GM19239 (cell line): ENCODE data around the gene DIP2C.
"Not testable (repeated sequence)": the region's sequence is repeated elsewhere in the genome, so short reads cannot be mapped to it uniquely, and the experiment has no call there.

Experiments used
- DNase-seq: peaks from one replicate; pipeline ENCODE4 v3.0.0; 2011; ENCODE audit warnings: low spot score; ENCODE audit not compliant: insufficient read length
- FAIRE-seq: peaks from 2 replicates; lab custom pipeline; 2011; peaks lifted over from hg19 to GRCh38; lab: Jason Lieb, UNC

Gene DIP2C

DNA sequence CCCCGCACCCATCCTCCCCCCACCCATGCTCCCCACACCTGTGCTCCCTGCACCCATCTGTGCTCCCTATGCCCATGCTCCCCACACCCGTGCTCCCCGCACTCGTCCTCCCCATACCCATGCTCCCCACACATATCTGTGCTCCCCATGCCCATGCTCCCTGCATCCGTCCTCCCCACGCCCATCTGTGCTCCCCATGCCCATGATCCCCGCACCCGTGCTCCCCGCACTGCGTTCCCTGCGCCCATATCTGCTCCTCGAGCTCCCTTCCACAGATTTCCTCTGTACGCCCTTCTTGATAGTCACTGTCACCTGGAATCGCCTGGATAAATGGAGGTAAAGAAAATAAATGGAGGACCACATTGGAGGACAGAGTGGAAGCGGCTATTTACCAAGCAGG, 9.9 kb downstream of the DIP2C start:
- no peak for FAIRE-seq
- DNase-seq = no peak

DNA sequence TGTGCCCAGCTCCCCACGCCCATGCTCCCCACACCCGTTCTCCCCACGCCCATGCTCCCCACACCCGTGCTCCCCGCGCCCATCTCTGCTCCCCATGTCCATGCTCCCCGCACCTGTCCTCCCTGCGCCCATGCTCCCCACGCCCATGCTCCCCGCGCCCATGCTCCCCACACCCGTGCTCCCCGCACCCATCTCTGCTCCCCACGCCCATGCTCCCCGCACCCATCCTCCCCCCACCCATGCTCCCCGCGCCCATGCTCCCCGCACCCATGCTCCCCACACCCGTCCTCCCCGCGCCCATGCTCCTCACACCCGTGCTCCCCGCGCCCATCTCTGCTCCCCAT, 10.8 kb downstream of the DIP2C start:
- not testable (repeated sequence) for DNase-seq, FAIRE-seq

DNA sequence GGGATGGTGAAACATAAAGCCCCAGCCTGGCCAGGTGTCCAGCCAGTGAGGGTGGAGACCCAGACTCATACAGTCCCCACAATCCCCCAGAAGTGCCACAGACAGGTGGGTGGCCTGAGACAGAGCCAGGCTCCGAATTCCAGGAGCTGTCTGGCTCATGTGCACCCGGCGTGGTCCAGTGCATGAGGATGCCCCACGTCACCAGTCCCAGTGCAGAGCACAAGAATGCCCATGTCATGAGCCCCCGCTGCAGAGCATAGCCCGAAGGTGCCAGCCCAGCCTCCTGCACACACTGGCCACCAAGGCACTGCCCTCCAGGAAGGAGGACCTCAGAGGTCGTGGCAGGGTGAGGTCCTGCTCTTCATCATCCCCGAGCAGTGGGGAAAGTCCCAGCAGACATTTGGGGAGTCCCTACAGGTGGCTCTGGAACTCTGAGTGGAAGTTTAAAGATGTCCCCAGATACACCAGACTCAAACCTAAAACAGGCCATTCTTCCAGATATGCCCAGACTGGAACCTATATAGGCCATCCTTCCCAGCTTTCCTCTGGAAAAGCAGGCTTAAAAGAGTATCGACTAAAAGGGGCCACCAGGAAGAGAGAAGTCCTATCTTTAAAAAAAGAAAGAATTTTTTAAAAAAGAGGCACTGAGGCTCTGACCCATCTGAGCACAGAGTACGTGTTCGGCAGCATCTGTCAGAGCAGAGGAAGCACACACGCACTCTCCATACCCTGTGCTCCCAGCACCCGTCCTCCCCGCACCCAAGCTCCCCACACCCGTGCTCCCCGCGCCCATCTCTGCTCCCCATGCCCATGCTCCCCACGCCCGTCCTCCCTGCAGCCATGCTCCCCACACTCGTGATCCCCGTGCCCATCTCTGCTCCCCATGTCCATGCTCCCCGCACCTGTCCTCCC, 11.5 kb downstream of the DIP2C start:
- FAIRE-seq (no peak), DNase-seq (no peak)

DNA sequence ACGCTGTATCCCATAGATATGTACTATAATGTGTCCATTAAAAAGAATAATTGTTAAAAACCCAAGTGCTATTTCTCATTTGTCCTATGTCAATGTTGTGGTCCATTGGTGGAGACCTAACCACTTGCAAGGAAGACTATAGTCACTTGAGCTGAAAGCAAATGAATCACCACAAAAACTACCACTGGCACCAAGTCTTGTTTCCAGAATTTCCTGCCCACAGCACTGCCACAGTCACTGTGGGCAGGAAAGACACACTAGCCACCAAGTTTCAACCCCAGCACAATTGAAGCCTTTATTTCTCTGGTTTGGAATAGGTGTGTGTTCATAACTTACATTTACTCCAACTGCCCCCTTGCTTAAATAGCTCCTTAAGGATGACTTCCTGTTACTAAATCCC, 12.4 kb downstream of the DIP2C start:
- DNase-seq (no peak), FAIRE-seq (no peak)

GRCh38 chr10:676178-676577, 13.3 kb downstream of the DIP2C start:
- DNase-seq (no peak), FAIRE-seq (no peak)

- DNase-seq (no peak), FAIRE-seq (no peak)
These were observed 13.9 kb downstream of the DIP2C start for GRCh38 chr10:675532-675931.

DNA sequence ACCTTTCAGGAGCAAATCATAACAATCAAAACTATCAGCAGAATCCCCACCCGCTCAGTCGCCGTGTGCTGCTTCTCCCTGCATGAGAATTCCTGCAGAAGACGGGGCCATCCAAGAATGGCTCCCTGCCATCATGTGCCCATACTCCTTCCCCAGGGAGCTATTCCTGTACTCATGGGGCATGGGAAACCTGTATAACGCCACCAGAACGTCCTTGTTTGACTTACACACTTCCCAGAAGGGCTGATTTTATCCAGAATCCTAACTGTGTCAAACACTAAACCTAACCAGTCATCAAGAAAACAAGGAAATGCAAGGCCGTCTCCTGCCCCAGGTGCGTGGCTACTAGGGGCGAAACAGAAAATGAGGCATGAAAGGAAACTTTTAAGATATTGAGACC, 16.0 kb downstream of the DIP2C start:
- FAIRE-seq (no peak), DNase-seq (no peak)

- DNase-seq (no peak), FAIRE-seq (no peak)
These were observed 16.5 kb downstream of the DIP2C start for GRCh38 chr10:672992-673391.

GRCh38 chr10:672203-672602, 17.3 kb downstream of the DIP2C start:
- FAIRE-seq (no peak), DNase-seq (no peak)

DNA sequence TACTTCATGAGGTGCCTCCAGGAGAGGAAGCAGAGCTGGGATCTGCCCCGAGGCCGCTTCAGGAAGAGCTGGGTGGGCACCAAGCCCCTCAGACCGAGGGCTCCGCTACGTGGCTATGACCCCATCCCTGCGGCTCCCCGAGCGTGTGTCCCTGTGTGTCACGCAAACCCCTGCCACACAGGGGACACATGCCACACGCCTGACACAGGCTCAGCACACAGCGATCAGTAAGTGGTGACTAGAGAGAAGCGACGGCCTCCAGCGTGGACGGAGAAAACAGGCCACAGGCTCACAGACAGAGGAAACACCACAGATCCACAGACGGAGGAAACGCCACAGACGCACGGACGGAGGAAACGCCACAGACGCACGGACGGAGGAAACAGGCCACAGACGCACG, 18.5 kb downstream of the DIP2C start:
- no peak for FAIRE-seq
- no peak for DNase-seq

GRCh38 chr10:670038-670437, 19.4 kb downstream of the DIP2C start:
- DNase-seq (no peak), FAIRE-seq (no peak)

GRCh38 chr10:668786-669485, 20.5 kb downstream of the DIP2C start:
- FAIRE-seq (no peak), DNase-seq (no peak)

- DNase-seq = no peak
- FAIRE-seq = peak; percentile 28
These were observed 21.8 kb downstream of the DIP2C start for GRCh38 chr10:667602-668143.

- no peak for DNase-seq
- FAIRE-seq = no peak
These were observed 22.4 kb downstream of the DIP2C start for GRCh38 chr10:667096-667495.

DNA sequence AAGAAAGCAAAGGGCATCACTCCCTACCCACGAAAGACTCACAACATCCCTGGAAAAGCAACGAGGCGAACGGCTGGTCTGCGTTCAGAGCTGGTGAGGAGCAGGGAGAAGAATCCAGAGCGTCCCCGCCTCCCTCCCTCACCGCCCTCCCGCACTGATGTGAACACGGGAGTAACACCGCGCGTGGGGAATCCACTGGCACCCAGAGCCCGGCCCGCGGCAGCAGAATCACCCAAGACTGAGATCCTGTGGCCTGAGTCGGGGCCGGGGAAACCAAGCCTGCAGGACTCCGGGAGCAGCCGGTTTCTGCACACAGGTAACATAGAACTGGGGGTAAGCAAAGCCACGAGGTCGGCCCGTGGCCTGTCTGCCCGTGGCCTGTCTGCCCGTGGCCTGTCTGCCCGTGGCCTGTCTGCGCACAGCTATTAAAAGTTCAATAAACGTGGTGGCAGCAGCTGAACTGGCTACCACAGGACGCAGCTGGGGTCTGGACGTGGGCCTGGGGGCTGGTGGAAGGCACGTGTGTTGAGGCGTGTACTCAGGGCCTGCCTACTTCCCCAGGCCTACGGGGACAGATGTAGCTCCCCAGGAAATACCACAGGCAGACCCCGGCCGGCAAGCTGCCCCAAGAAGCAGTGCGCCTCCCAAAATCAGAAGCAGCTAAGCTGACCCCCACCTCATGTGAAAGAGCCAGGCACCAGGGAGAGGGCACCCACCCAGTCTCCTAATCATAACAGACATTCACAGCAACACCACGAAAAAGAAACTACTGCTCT, 23.0 kb downstream of the DIP2C start:
- FAIRE-seq = no peak
- DNase-seq = no peak

GRCh38 chr10:665579-666091, 23.8 kb downstream of the DIP2C start:
- DNase-seq = no peak
- FAIRE-seq = no peak

DNA sequence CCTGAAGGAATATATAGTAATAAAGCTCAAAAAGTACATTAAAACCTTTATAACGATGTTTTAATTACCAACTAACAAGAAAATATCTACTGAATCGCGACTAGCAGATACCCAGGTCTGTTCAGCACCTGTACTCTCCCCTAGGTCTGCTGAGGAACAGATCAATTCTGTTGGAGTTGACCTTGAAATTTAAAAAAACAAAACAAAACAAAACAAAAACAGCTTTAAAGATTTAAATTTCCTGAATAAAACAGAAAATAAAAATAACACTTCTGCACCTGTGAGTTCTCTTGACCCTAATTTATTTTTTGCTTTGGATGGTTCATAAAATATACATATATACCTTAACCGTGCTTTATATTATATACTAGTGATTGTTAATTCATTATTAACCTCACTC, 24.6 kb downstream of the DIP2C start:
- FAIRE-seq (no peak), DNase-seq (no peak)

DNA sequence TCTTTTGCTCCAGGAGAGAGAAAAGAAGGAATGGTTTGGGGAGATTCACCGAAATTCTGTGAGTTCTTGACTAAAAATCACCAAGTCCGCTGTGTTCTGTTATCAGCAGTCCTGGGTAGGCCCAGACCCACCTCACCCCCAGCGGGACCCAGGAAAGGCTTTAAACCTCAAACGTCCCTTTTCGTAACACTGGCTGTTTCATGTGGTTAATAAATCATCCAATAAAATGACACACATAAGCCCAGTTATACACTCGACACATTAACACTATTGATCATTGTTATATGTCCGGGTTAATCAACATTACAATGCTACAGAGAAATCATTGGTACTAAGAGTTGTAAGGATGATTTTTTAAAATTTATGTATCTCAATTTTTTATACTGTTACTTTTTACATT, 25.2 kb downstream of the DIP2C start:
- no peak for DNase-seq
- no peak for FAIRE-seq

DNA sequence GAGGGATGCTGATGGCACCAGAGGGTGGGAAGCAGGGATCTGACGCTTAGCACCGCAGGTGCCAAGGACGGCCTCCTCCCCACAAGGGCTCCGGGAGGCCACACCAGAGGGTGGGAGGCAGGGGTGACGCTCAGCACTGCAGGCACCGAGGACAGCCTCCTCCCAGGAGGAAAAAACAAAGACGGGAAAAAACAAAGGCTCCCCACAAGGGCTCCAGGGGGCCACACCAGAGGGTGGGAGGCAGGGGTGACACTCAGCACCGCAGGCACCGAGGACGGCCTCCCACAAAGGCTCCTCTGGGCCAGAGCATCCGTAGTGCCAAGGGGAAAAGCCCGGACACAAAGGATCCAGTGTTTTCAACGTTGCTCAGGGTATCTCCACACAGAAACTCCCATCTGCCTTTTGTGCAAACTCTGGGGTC, 25.6 kb downstream of the DIP2C start:
- FAIRE-seq (no peak), DNase-seq (no peak)

DNA sequence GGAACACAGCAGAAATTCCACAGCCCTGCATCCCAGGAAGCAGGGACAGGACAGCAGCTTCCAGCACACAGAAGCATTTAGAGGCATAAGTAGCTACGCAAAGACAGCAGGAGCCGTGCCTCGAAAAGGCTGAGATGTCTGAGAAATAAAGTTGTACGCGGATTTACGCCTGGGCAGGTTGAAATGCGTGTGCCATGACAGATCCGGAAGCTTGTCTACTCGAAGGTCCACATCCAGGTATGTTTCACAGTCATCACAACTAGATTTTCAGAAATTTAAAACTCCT, 26.1 kb downstream of the DIP2C start:
- FAIRE-seq = no peak
- no peak for DNase-seq
